HCT116 (cell line): Measurements from ENCODE around the gene FAM200B. TPM values are rescaled to one million over a fixed set of nuclear protein-coding genes. Genes with fewer than 3 reads are reported as not detected.

Experiments
- ATAC-seq: fragments of 200-7000 bp; cut with Tn5 transposase; 2 replicates; pipeline ENCODE4 v1.9.1; 2020; ENCODE audit warnings: mild to moderate bottlenecking, moderate library complexity
- BruUV-seq: library from RNA; stranded (reverse); fragments of 400-500 nt; replicated peaks from 2 replicates; lab custom pipeline; 2021; lab: Mats Ljungman, UMichigan
- CTCF ChIA-PET: fragments of 300-600 bp; sonication (Branson Sonifier 250); formaldehyde crosslinking; loops from one replicate; lab custom pipeline; 2021; ENCODE audit warnings: antibody characterized with exemption; lab: Charles Lee
- POLR2A ChIA-PET: fragments of 300-600, 350-600 bp; sonication (Branson Sonifier 250); formaldehyde crosslinking; loops from one replicate; lab custom pipeline; 2021; ENCODE audit warnings: antibody characterized with exemption; lab: Charles Lee
- RAD21 ChIA-PET, 2 experiments: fragments of 300-600 bp; sonication (Branson Sonifier 250); formaldehyde crosslinking; loops; one replicate each; lab custom pipeline; 2023; ENCODE audit warnings: low total read pairs in 2 of 2; ENCODE audit not compliant: uncharacterized antibody in 2 of 2, unreplicated experiment in 2 of 2, low non-redundant PET in 1 of 2; lab: Charles Lee
- DNase-seq: peaks from one replicate; pipeline ENCODE4 v3.0.0-alpha.2; 2010; ENCODE audit warnings: low read depth, low spot score
- H2AFZ ChIP-seq: fragments of 200-600 bp; shearing (Covaris generic), sonication (generic); 2 replicates; pipeline ENCODE4 v1.6.1; 2017; ENCODE audit warnings: low read depth, mixed run types, mixed read lengths, antibody characterized with exemption, low read length; ENCODE audit not compliant: poor library complexity, severe bottlenecking
- H3K27ac ChIP-seq: 2 replicates; pipeline ENCODE4 v1.5.1; 2012; ENCODE audit warnings: low read depth, low read length
- H3K27me3 ChIP-seq: fragments of 200-600 bp; sonication (generic); 2 replicates; pipeline ENCODE4 v1.6.1; 2016; ENCODE audit warnings: mixed run types, low read length, mixed read lengths; ENCODE audit not compliant: insufficient read depth
- H3K36me3 ChIP-seq, 2 experiments: fragments of 200-500 bp in 1 of 2; fragments of 200-600 bp in 1 of 2; sonication (Bioruptor generic) in 1 of 2; sonication (generic) in 1 of 2; 2 replicates each; pipeline versions ENCODE4 v1.5.1 to v1.6.1; 2014 to 2016; ENCODE audit warnings: low read length in 2 of 2, inconsistent platforms in 1 of 2, mixed read lengths in 1 of 2, mixed run types in 1 of 2; ENCODE audit not compliant: insufficient read depth in 2 of 2, control insufficient read depth in 1 of 2
- H3K4me1 ChIP-seq, 2 experiments: fragments of 200-600 bp in 1 of 2; sonication (generic) in 1 of 2; 2 replicates each; pipeline versions ENCODE4 v1.5.1 to v1.6.1; 2012 to 2017; ENCODE audit warnings: low read length in 2 of 2, inconsistent platforms in 1 of 2, mild to moderate bottlenecking in 1 of 2, mixed read lengths in 1 of 2, mixed run types in 1 of 2, moderate library complexity in 1 of 2; ENCODE audit not compliant: insufficient read depth in 2 of 2, control insufficient read depth in 1 of 2
- H3K4me2 ChIP-seq: fragments of 200-600 bp; sonication (generic); 2 replicates; pipeline ENCODE4 v1.6.1; 2017; ENCODE audit warnings: mixed run types, low read length, mixed read lengths
- H3K4me3 ChIP-seq, 2 experiments: fragments of 200-600 bp in 1 of 2; sonication (generic) in 1 of 2; replicated peaks in 1 of 2; 2 replicates each; pipeline ENCODE4 v1.5.1; 2011 to 2016; ENCODE audit warnings: low read length in 2 of 2, control low read depth in 1 of 2, low read depth in 1 of 2, mild to moderate bottlenecking in 1 of 2, mixed read lengths in 1 of 2, mixed run types in 1 of 2
- H3K79me2 ChIP-seq: fragments of 200-600 bp; sonication (generic); 2 replicates; pipeline ENCODE4 v1.6.1; 2017; ENCODE audit warnings: mild to moderate bottlenecking, mixed run types, low read length, moderate library complexity, mixed read lengths; ENCODE audit not compliant: insufficient read depth
- H3K9ac ChIP-seq: fragments of 200-600 bp; sonication (generic); 2 replicates; pipeline ENCODE4 v1.6.1; 2016; ENCODE audit warnings: low read length, mixed read lengths
- H3K9me2 ChIP-seq: fragments of 200-600 bp; sonication (generic), shearing (Covaris generic); 2 replicates; pipeline ENCODE4 v1.6.1; 2017; ENCODE audit warnings: mixed run types, mild to moderate bottlenecking, moderate library complexity; ENCODE audit not compliant: insufficient read depth
- H3K9me3 ChIP-seq, 2 experiments: fragments of 200-500 bp in 1 of 2; fragments of 200-600 bp in 1 of 2; sonication (Bioruptor generic) in 1 of 2; sonication (generic) in 1 of 2; 2 replicates each; pipeline ENCODE4 v1.6.1; 2014 to 2017; ENCODE audit warnings: low read length in 2 of 2, mixed read lengths in 2 of 2, inconsistent platforms in 1 of 2, low read depth in 1 of 2, mild to moderate bottlenecking in 1 of 2, mixed run types in 1 of 2, moderate library complexity in 1 of 2; ENCODE audit not compliant: control insufficient read depth in 1 of 2, insufficient read depth in 1 of 2
- H4K20me1 ChIP-seq: fragments of 200-600 bp; sonication (generic), shearing (Covaris generic); 2 replicates; pipeline ENCODE4 v1.6.1; 2017; ENCODE audit warnings: mixed run types, mild to moderate bottlenecking, moderate library complexity; ENCODE audit not compliant: insufficient read depth
- ELF1 ChIP-seq: IDR thresholded peaks from 2 replicates; pipeline ENCODE4 v1.6.1; 2012; ENCODE audit warnings: low read depth, borderline replicate concordance
- EZH2phosphoT487 ChIP-seq: fragments of 200-600 bp; IDR thresholded peaks from 2 replicates; pipeline ENCODE4 v1.6.1; 2018; ENCODE audit warnings: antibody characterized with exemption, borderline replicate concordance
- POLR2AphosphoS5 ChIP-seq: IDR thresholded peaks from 2 replicates; pipeline ENCODE4 v1.6.1; 2011; ENCODE audit warnings: mild to moderate bottlenecking, low read depth, low read length, moderate library complexity
- RAD21 ChIP-seq: IDR thresholded peaks from 2 replicates; pipeline ENCODE4 v1.6.1; 2012; ENCODE audit warnings: low read depth, mild to moderate bottlenecking
- SP1 ChIP-seq: IDR thresholded peaks from 2 replicates; pipeline ENCODE4 v1.6.1; 2012; ENCODE audit warnings: low read depth
- SRF ChIP-seq: IDR thresholded peaks from 2 replicates; pipeline ENCODE4 v1.6.1; 2012; ENCODE audit warnings: low read depth
- ZFX ChIP-seq: fragments of 450-650 bp; IDR thresholded peaks from 2 replicates; pipeline ENCODE4 v1.6.1; 2017
- ZNF274 ChIP-seq: fragments of 200-500 bp; sonication (Bioruptor generic); IDR thresholded peaks from 2 replicates; pipeline ENCODE4 v1.6.1; 2014; ENCODE audit warnings: mild to moderate bottlenecking, low read depth, low read length, inconsistent platforms
- intact Hi-C: fragments of 100-400 bp; cut with micrococcal nuclease; formaldehyde crosslinking; loops from 2 replicates; pipeline ENCODE4 v1.10.0; 2022
- total RNA-seq: library from RNA; stranded (reverse); gene quantifications from one replicate; pipeline ENCODE4 v1.2.1, GENCODE V29; 2021; ENCODE audit not compliant: unreplicated experiment

The FAM200B gene
- total RNA-seq, 1 experiment from 2014 or later = 26.1 TPM

DNA sequence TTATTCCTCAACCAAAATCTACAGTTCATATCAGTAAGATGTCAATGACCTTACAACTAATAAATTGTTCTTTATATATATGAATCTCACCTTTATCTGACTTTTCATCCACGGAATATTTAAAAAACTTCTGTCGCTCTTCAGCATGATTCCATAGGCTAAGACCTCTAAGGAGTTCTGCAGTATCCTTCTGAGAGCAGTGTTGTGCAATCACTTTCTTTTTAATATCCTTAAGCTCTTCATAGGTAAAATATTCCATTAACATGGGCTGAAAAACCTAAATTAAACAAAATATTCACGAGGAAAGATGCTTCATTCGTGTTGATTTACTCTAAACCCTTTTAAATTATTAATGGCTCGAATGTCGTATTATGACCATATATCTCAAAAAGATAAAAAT is 43.2 kb upstream of the FAM200B start:
- intact Hi-C loops = no loop called here
- Histone ChIP-seq H3K27ac (no peak overlapping the region), H3K4me1 (no peaks in the 10 kb centered on the region), H3K4me2 (no peak overlapping the region), H3K79me2 (peaks cover 9% of the 10 kb centered on the region), H4K20me1 (no peaks in the 10 kb centered on the region; the same call in 1 of the 2 replicates), H3K4me3 (no peak overlapping the region), H3K36me3 (peaks cover 2 to 12% of the 10 kb centered on the region in 2 experiments; a peak in 1 of 4 replicates), H3K9ac (no peak overlapping the region), H3K9me3 (no peaks in the 10 kb centered on the region), H3K27me3 (no peaks in the 10 kb centered on the region), H2AFZ (no peak overlapping the region), H3K9me2 (no peaks in the 10 kb centered on the region)
- DNase-seq = no peak
- TF ChIP-seq EZH2phosphoT487 (no peak), POLR2AphosphoS5 (no peak), ZFX (no peak), SRF (no peak), ZNF274 (no peak), RAD21 (no peak), SP1 (no peak)
- ChIA-PET RAD21 (interaction anchor here in 1 of 2 experiments (0.6 kb wide), 1 partner anchor 12 kb away, joined by 3 read pairs; no protein-coding TSS in a partner anchor), POLR2A (no interaction called here), CTCF (no interaction called here)
- no peak for ATAC-seq
- BruUV-seq = no TSS peak

DNA sequence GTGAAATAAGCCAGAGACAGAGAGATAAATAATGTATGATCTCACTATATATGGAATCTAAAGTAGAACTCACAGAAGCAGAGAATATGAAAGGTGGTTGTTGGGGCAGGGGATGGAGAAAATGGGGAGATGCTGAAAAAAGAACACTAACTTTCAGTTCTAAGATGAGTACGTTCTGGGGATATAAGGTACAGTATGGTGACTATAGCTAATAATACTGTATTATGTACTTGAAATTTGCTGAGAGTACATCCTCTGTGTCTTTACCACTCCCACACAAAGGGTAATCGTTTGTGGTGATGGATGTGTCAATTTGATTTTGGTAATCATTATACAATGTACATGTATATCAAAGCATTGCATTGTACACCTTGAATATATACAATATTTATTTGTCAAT is 33.0 kb upstream of the FAM200B start:
- Histone ChIP-seq H3K4me2 (no peak overlapping the region), H3K4me1 (peaks cover 5 to 11% of the 10 kb centered on the region in 2 experiments), H3K27ac (no peak overlapping the region), H2AFZ (no peak overlapping the region), H3K9me2 (no peaks in the 10 kb centered on the region), H3K4me3 (no peak overlapping the region), H4K20me1 (no peaks in the 10 kb centered on the region), H3K27me3 (no peaks in the 10 kb centered on the region), H3K36me3 (no peaks in the 10 kb centered on the region), H3K9me3 (no peaks in the 10 kb centered on the region), H3K79me2 (peaks cover 81% of the 10 kb centered on the region), H3K9ac (no peak overlapping the region)
- RAD21 ChIA-PET = no interaction called here
- intact Hi-C loops = no loop called here
- TF ChIP-seq ELF1 = no peak
- BruUV-seq = no TSS peak
- no peak for DNase-seq
- POLR2A ChIA-PET = no interaction called here
- no peak for ATAC-seq
- CTCF ChIA-PET = interaction anchor here (1.4 kb wide), 1 partner anchor 169 kb away, joined by 7 read pairs; no protein-coding TSS in a partner anchor
